Measurements from ENCODE around the gene SKI. TPM values are rescaled to one million over a fixed set of nuclear protein-coding genes. Genes with fewer than 3 reads are reported as not detected.

Gene SKI
- total and polyA plus RNA-seq, 10 of the 15 experiments (the other 5 are each of a cell fraction or from before 2014, with no cell fraction given): 0.03 to 14.9 (median 0.96) TPM

DNA sequence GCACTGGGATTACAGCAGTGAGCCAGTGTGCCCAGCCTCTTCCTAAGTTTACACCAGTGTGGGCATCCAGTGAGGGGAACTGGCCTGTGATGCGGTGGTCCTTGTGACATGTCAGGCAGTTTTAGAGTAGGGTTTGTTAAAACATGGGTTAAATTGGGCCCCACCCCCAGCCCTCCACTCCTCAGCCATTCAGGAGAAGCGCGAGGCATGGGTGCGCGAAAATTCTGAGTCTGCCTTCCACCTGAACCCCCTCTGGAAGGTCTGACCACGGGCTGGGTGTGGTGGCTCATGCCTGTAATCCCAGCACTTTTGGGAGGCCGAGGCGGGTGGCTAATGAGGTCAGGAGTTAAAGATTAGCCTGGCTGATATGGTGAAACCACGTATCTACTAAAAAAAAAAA is 51.7 kb downstream of the SKI start:
- intact Hi-C loops (cut with micrococcal nuclease; ENCODE audit: unreplicated experiment): no loop called here
- 88% methylated on average over 9 of the region's 9 CpGs for WGBS (ENCODE audit: insufficient coverage, insufficient replicate concordance, low lambda C conversion rate, missing lambda C conversion rate)
- no peak overlapping the region for H3K9ac ChIP-seq (ENCODE audit: control insufficient read depth, insufficient read depth, low read length)
- H2AFZ ChIP-seq (ENCODE audit: control insufficient read depth, low read depth, low read length): no peak overlapping the region
- DNase-seq (ENCODE audit: low read depth, low spot score) (no peak), ATAC-seq (no peak), FAIRE-seq (no peak)
- H3K36me3 ChIP-seq (ENCODE audit: control insufficient read depth in 2 of 2, insufficient read depth in 2 of 2, low read length in 1 of 2): peaks cover 0 to 9% of the 10 kb centered on the region in 2 experiments; a peak in 2 of 4 replicates
- no peaks in the 10 kb centered on the region for H3K79me2 ChIP-seq (ENCODE audit: control insufficient read depth, insufficient read depth, low read length)
- no peaks in the 10 kb centered on the region for H3K4me1 ChIP-seq (ENCODE audit: control insufficient read depth, insufficient read depth, low read length)
- ChIA-PET SMC1A (ENCODE audit: uncharacterized antibody, unreplicated experiment) (no interaction called here), RAD21 (ENCODE audit: unreplicated experiment) (no interaction called here), POLR2A (no interaction called here), CTCF (no interaction called here)
- no peaks in the 10 kb centered on the region; the same call in 2 of the 3 replicates for H3K9me3 ChIP-seq (replicated peaks; ENCODE audit: control insufficient read depth, insufficient read depth, low read length)
- no peak overlapping the region for H3K27ac ChIP-seq (ENCODE audit: control insufficient read depth, insufficient read depth)
- TF ChIP-seq PAX5 (IDR thresholded peaks at IDR 0.05; ENCODE audit: borderline replicate concordance, low read depth, low read length): no peak
- no peak for TF ChIP-seq ZNF274 (IDR thresholded peaks at IDR 0.05; ENCODE audit: insufficient read depth, insufficient read length)
- TF ChIP-seq MYC (IDR thresholded peaks at IDR 0.05; ENCODE audit: insufficient read depth, insufficient read length, insufficient replicate concordance, low read length, severe bottlenecking): no peak
- TF ChIP-seq KLF5 (IDR thresholded peaks at IDR 0.05; ENCODE audit: partially characterized antibody): no peak
- no peak for TF ChIP-seq SMAD1 (IDR thresholded peaks at IDR 0.05; ENCODE audit: low read depth, partially characterized antibody)
- TF ChIP-seq RBBP5 (conservative IDR thresholded peaks at IDR 0.05): no peak
- no peak for TF ChIP-seq SREBF1 (IDR thresholded peaks at IDR 0.05; ENCODE audit: low read length)
- no peak overlapping the region for H3K4me3 ChIP-seq
- H4K20me1 ChIP-seq (ENCODE audit: control insufficient read depth, insufficient read depth): no peaks in the 10 kb centered on the region
- H3K27me3 ChIP-seq (replicated peaks in 1 of 2; ENCODE audit: control insufficient read depth in 2 of 2, insufficient read depth in 2 of 2, low read length in 1 of 2): no peaks in the 10 kb centered on the region
- H3K4me2 ChIP-seq (ENCODE audit: control insufficient read depth, insufficient read depth): no peak overlapping the region
- in situ Hi-C loops (cut with MboI): no loop called here
- BruUV-seq (replicated peaks): no TSS peak

DNA sequence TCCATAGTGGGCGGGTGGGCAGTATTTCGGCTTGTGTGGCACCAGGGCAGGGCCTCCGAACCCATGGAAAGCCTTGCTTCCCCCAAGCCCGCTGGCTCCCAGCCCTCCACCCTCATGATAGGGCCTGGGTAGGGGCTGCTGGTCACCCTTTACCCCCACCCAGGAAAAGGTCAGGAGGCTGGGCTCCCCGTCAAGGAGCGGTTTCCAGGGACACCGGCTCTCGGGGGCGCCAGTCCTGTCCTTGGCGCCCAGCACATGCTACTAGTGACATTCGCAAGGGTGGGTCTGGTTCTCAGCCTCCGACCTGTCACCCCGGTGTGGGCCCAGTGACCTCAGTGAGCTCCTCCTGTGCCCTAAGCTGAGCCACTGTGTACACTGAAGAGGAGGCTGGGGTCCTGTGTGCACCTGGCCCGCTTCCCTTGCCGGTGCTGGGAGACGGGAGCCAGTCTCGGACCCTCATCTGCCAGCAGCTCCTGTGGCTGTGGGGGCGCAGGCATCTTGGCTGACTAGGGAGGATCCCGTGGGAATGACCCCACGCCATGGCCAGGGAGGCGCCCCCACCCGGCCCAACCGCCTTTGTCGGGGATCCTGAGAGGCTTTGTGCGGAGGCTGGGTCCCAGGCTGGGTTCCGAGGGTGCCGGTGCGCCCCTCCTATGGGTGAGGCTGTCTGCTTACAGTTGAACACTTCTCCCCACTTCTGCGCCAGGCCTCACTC is 54.6 kb downstream of the SKI start:
- H3K9ac ChIP-seq (ENCODE audit: control insufficient read depth, insufficient read depth, low read length): no peak overlapping the region
- WGBS (ENCODE audit: insufficient coverage, insufficient replicate concordance, low lambda C conversion rate, missing lambda C conversion rate): 95% methylated on average over 24 of the region's 29 CpGs
- in situ Hi-C loops (cut with MboI) (no loop called here), intact Hi-C loops (cut with micrococcal nuclease; ENCODE audit: unreplicated experiment) (no loop called here)
- H3K27ac ChIP-seq (ENCODE audit: control insufficient read depth, insufficient read depth): no peak overlapping the region
- no TSS peak for BruUV-seq (replicated peaks)
- H3K27me3 ChIP-seq (replicated peaks in 1 of 2; ENCODE audit: control insufficient read depth in 2 of 2, insufficient read depth in 2 of 2, low read length in 1 of 2): no peaks in the 10 kb centered on the region
- H2AFZ ChIP-seq (ENCODE audit: control insufficient read depth, low read depth, low read length): no peak overlapping the region
- H4K20me1 ChIP-seq (ENCODE audit: control insufficient read depth, insufficient read depth): no peaks in the 10 kb centered on the region
- CTCF ChIA-PET: no interaction called here
- POLR2A ChIA-PET: no interaction called here
- no peak for ATAC-seq
- SMC1A ChIA-PET (ENCODE audit: uncharacterized antibody, unreplicated experiment): no interaction called here
- H3K9me3 ChIP-seq (replicated peaks; ENCODE audit: control insufficient read depth, insufficient read depth, low read length): no peaks in the 10 kb centered on the region; the same call in 2 of the 3 replicates
- H3K4me2 ChIP-seq (ENCODE audit: control insufficient read depth, insufficient read depth): no peak overlapping the region
- peaks cover 0 to 7% of the 10 kb centered on the region in 2 experiments; a peak in 2 of 4 replicates for H3K36me3 ChIP-seq (ENCODE audit: control insufficient read depth in 2 of 2, insufficient read depth in 2 of 2, low read length in 1 of 2)
- H3K4me1 ChIP-seq (ENCODE audit: control insufficient read depth, insufficient read depth, low read length): no peaks in the 10 kb centered on the region
- RAD21 ChIA-PET (ENCODE audit: unreplicated experiment): no interaction called here
- DNase-seq (ENCODE audit: low read depth, low spot score): no peak
- H3K4me3 ChIP-seq: no peak overlapping the region
- H3K79me2 ChIP-seq (ENCODE audit: control insufficient read depth, insufficient read depth, low read length): no peaks in the 10 kb centered on the region
- no peak for FAIRE-seq
- TF ChIP-seq CREB1 (IDR thresholded peaks at IDR 0.05; ENCODE audit: low read depth) (no peak), JUNB (IDR thresholded peaks at IDR 0.05) (no peak), MXI1 (IDR thresholded peaks at IDR 0.05; ENCODE audit: low read depth, low read length) (no peak), RAD51 (IDR thresholded peaks at IDR 0.05) (no peak), FOXM1 (IDR thresholded peaks at IDR 0.05; ENCODE audit: low read depth, low read length) (no peak), BRCA1 (IDR thresholded peaks at IDR 0.05; ENCODE audit: low read depth, low read length) (no peak), CBX3 (IDR thresholded peaks at IDR 0.05; ENCODE audit: borderline replicate concordance, low read depth) (no peak), HDAC6 (IDR thresholded peaks at IDR 0.05; ENCODE audit: unreplicated experiment) (no peak), JUND (IDR thresholded peaks at IDR 0.05; ENCODE audit: low read depth, low read length) (no peak), SMC3 (IDR thresholded peaks at IDR 0.05; ENCODE audit: borderline replicate concordance, low read length) (no peak), RBBP5 (conservative IDR thresholded peaks at IDR 0.05) (no peak)
- TF ChIP-seq, protein P1, sequence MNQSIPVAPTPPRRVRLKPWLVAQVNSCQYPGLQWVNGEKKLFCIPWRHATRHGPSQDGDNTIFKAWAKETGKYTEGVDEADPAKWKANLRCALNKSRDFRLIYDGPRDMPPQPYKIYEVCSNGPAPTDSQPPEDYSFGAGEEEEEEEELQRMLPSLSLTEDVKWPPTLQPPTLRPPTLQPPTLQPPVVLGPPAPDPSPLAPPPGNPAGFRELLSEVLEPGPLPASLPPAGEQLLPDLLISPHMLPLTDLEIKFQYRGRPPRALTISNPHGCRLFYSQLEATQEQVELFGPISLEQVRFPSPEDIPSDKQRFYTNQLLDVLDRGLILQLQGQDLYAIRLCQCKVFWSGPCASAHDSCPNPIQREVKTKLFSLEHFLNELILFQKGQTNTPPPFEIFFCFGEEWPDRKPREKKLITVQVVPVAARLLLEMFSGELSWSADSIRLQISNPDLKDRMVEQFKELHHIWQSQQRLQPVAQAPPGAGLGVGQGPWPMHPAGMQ (IDR thresholded peaks at IDR 0.05; ENCODE audit: borderline replicate concordance): no peak
- TF ChIP-seq, protein P2, sequence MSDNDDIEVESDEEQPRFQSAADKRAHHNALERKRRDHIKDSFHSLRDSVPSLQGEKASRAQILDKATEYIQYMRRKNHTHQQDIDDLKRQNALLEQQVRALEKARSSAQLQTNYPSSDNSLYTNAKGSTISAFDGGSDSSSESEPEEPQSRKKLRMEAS (IDR thresholded peaks at IDR 0.05; ENCODE audit: low read depth, low read length): no peak
